NOMO-1 (cell line): ENCODE results near the gene NR0B2.
A peak's percentile ranks its signal among the peaks of the same experiment; 100 is the strongest.
"Not testable (repeated sequence)": the region's sequence is repeated elsewhere in the genome, so short reads cannot be mapped to it uniquely, and the experiment has no call there.

Source experiments
- DNase-seq, 2 experiments: peaks; one replicate each; lab custom pipeline; 2025; ENCODE audit not compliant: unreplicated experiment in 2 of 2; lab: John Stamatoyannopoulos, UW

NR0B2 gene

DNA sequence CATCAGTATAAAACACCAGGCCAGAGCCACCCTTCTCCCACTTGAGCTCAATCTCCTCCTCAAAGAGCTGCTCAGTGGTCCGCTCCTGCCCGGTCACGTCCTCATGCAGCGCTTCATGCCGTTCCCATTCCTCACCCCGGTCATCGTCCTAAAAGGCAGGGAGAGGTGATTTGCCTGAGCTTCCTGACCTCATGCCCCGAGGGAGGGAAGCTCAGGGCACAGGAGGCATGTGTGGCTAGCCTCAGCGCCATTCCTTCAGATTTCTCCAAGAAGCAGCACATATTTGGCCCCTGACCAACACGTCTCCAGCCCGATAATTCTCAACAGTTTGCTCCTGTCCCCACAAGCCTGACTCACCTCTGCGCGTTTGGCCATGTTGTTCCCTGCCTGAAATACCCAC is 19.5 kb downstream of the NR0B2 start:
- no peak for DNase-seq

DNA sequence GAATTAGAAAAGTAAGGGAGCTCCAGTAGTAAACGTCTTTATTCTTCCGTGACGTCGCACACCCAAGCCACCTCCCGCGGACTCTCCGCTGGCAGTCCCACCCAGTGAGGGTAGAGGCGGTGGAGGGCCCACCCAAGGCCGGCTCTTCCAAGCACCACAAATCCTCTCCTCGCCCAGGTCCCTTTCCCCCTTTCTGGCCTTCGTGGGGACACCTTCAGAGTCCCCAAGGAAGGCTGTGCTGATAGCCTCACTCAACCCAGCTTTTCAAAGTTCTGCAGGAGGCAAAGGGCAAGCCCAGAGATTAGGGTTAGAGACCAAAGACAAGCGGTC is 23.3 kb downstream of the NR0B2 start:
- no peak for DNase-seq

DNA sequence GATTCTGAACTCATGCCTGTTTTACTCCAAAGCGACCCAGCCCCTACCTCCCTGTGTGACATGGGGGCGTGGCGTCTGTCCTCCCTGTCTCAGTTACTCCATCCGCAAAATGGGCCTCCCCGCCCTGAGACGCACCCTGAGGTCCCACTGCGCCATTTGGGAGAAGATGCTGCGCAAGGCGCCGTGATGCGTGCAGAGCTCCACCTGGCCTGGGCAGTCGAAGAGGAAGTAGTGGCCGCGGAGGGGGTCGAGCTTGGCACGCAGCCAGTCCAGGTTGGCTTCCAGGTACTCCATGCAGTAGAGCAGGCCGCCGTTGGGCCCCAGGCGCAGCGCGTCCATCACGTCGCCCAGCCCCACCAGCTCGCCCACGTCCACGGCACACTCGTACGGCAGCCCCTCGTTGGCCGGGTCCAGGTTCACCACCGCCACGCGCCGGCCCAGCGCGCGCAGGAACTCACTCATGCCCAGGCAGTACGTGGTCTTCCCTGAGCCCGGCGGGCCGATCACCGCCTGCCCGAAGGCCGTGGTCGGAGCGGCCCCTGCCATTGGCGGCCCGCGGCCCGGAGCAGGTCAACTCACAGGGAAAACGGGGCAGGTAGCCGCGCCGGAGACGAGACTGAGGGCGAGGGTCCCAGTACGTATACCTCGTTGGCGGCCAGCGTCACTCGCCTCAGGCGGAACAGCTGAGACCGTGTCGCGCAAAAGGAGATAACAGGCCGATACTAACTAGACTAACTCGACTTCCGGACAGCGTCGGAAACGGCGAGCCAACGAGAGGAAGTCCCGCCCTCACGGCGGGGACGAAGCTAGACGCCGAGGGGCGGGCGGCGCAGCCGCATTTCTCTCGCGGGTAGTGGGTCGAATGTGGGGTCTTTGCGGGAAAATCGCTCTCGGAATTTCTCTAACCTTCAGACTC is 24.0 kb downstream of the NR0B2 start, which contains the start of gene GPN2:
TSS of gene GPN2 (minus strand) at position 733 of the 916 bp plus-strand sequence. CDS start at position 546, 187 bp downstream.
- peak; percentile 75 to 85 for DNase-seq

DNA sequence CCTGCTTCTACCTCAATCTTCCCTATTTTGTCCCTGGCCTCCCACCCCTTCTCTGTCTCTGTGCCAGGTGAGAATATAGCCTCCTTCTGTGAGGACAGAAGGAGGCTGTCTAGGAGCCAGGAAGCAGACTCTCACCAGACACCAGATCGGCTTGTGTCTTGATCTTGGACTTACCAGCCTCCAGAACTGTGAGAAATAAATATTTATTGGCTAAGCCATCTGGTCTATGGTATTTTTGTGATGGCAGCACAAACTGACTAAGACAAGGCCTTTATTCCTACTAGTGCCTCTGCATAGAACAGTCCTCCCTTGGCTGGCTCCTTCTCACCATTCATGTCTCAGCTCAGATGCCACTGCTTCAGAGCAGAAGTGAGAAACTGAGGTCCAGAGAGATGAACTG is 25.5 kb downstream of the NR0B2 start:
- no peak for DNase-seq

DNA sequence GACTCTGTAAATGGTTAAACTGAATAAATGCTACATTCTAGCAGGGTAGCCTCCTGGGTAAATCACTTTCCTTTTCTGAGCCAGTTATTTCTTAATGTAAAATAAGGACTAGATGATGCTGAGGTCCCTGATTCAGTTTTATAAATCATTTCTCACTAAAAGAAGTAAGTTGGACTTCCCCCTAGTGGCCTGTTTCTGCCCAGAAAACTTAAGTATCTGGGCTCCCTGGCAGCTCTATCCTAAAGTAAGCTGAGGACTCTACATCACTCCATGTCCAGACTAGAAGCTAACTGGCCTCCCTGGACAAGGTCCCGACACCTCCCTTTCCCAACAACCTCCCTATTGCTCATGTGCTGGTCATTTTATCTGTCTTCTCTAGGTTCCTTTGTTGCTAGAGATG is 26.6 kb downstream of the NR0B2 start:
- peak in 1 of 2 experiments; percentile 9 for DNase-seq

DNA sequence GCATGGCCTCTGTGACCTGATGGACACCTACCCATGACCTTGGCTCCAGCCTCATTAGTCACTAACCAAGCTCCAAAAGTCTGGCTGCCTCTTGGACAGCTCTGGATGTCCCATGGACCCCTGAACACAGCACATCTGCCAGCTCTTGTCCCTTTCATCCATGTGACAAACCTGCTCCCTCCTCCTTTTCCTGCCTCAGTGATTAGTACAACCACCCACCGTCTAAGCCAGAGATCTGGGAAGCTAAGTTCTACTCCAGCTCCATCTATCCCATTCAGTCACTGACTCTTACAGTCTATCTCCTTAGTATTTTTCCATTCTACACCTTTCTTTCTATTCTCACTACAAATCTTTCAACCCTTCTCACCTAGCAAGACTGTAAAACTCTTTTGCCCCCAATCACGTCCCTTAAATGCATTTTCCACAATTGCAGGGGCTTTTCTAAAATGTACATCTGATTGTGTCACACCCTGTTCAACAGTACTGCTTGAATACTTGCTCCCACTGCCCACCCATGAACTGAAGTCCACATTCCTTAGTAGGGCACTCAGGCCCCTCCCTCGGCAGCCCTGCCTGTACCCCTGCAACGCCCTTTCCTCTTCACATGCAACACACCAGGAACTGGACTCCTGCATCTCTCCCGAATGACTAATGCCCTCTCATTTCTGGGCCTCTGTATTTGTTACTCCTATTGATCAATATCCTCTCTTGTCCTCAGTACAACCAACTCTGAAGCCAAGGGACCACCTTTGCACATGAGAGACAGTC is 30.9 kb downstream of the NR0B2 start:
- DNase-seq, result no peak

DNA sequence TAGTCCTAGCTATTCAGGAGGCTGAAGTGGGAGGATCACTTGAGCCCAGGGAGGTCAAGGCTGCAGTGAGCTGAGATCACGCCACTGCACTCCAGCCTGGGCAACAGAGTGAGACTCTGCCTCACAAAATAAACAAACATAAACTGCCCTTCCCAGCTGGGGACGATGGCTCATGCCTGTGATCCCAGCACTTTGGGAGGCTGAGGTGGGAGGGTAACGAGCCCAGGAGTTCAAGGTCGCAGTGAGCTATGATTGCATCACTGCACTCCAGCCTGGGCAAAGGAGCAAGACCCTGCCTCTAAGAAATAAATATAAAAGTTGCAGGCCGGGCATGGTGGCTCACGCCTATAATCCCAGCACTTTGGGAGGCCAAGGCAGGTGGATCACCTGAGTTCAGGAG is 32.2 kb downstream of the NR0B2 start:
- not testable (repeated sequence) for DNase-seq

DNA sequence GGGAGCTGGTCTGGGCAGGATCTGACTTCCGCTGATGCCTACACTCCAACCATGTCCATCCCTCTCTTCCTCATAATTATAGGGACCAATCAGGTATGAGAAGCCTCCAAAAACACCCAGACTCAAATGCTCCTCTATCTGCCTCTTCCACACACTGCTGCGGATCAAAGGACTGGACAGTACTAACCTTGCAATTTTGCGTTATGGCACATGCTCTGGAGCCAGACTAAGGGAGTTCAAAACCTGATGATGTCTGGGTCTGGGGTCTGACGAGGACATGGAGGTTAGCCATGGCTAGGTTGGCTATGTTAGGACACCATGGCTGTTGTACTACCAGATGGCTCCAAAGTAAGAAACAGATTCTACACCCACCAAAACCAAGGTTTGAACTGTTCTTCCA is 34.0 kb downstream of the NR0B2 start:
- no peak for DNase-seq

DNA sequence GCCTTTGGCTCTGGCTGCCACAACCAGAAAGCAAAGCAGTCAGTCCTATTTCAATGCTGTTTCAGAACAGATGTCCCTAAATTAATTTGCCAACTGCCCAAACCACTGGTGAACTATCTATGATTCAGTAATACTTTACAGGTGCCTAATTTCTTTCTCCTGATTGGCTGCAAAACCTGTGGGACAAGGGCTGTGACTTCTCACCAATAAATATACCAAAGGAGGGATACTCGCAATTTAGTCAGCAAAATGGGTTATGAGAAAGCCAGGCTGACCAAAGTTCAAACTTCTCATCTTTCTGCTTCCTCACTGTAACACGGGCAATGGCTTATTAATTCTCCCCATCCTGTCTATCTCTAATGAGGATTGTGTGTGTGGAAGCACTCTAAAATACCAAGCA is 36.4 kb downstream of the NR0B2 start:
- DNase-seq, result no peak

DNA sequence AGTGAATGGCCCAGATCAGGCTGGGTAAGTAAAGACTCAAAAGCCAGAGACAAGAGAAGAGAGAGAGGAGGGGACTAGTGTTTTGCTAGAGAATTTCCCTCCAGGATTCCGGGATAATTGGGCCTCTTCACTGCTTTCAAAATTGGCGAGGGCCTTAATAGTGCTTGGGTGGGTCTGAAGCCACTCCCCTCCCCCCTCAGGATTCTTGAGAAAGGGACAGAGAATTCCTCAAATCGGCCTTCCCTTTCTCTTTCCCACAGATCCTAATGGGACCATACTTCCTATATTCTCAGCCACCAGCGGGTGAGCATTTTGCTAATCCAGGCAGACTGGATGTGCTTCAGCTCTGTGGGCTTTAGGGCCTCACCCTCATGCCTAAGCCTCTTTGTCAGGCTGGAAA is 38.9 kb downstream of the NR0B2 start:
- no peak for DNase-seq

DNA sequence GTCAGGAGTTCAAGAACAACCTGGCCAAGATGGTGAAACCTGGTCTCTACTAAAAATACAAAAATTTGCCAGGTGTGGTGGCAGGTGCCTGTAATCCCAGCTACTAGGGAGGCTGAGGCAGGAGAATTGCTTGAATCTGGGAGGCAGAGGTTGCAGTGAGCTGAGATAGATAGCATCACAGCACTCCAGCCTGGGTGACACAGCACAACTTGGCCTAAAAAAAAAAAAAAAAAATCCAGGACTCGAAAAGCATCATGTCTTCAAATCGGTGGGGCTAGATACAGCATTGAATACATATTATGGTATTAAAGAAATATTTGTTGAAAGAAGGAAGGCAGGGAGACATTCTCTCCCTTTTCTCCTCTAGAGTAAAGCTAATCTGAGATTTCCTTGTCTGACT is 40.7 kb downstream of the NR0B2 start:
- not testable (repeated sequence) for DNase-seq

DNA sequence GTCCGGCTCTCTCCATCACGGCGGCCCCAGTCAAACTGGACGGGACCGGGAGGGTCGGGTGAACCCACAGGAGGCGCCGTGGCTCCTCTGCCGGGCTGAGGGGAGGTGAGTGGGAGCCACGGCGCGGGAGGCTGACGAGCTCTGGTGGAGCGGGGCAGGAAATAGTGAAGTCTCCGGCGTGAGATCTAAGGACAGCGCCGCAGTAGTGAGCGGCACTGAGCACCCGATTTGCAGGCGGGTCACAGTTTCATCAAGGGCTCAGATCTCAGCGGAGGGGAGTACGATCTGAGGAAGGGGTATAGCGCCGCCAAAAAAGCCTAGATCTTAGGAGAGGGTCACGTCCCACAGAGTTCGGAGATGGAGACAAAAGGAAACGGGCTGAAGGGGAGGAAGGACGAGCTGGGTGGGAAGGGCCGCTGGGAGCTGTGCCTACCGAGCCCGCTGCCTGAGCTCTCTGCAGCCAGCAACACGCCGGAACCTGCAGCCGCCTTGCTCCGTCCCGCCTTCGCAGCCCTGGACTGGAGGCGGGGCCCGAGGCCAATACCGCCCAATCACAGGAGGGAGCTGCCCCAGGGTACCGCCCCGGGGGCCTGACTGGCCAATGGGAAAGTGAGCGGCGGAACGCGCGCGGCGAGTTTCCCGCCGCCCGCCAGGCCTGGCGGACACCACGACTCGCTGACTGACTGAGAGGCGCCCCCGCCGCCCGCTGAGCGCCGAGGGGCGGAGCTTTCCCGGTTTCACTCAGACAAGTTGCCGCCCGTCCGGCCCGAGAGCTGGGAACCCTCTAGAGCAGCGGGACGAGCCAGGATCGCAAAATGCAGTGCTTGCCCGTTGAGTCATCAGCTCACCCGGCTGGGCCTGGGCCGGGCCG is 48.9 kb downstream of the NR0B2 start:
- DNase-seq, result peak; percentile 92 to 99

DNA sequence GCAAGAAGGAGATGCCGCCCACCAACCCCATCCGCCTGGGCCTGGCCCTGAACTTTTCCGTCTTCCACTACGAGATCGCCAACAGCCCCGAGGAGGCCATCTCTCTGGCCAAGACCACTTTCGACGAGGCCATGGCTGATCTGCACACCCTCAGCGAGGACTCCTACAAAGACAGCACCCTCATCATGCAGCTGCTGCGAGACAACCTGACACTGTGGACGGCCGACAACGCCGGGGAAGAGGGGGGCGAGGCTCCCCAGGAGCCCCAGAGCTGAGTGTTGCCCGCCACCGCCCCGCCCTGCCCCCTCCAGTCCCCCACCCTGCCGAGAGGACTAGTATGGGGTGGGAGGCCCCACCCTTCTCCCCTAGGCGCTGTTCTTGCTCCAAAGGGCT is 50.1 kb downstream of the NR0B2 start:
- no peak for DNase-seq

DNA sequence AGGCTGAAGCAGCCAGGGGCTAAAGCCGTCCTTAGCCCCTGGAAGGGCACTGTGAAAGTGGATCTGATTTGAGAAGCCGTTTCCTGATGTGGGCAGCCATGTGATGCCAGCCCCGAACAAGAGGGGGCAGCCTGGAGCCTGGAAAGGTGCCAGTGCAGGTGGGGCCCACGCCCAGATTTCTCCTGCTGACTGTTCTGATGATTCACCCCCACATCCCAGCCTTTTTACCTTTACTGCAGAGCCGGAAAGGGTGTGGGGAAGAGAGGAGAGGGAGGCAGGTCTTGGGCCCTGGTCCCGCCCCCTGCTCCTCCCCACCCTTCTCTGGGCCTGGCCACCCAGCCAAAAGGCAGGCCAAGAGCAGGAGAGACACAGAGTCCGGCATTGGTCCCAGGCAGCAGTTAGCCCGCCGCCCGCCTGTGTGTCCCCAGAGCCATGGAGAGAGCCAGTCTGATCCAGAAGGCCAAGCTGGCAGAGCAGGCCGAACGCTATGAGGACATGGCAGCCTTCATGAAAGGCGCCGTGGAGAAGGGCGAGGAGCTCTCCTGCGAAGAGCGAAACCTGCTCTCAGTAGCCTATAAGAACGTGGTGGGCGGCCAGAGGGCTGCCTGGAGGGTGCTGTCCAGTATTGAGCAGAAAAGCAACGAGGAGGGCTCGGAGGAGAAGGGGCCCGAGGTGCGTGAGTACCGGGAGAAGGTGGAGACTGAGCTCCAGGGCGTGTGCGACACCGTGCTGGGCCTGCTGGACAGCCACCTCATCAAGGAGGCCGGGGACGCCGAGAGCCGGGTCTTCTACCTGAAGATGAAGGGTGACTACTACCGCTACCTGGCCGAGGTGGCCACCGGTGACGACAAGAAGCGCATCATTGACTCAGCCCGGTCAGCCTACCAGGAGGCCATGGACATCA is 50.7 kb downstream of the NR0B2 start, which contains the start of gene SFN:
TSS of gene SFN (plus strand) at position 369 of the 904 bp plus-strand sequence. CDS start at position 433, 64 bp downstream.
- DNase-seq, result peak in 1 of 2 experiments; percentile 26

DNA sequence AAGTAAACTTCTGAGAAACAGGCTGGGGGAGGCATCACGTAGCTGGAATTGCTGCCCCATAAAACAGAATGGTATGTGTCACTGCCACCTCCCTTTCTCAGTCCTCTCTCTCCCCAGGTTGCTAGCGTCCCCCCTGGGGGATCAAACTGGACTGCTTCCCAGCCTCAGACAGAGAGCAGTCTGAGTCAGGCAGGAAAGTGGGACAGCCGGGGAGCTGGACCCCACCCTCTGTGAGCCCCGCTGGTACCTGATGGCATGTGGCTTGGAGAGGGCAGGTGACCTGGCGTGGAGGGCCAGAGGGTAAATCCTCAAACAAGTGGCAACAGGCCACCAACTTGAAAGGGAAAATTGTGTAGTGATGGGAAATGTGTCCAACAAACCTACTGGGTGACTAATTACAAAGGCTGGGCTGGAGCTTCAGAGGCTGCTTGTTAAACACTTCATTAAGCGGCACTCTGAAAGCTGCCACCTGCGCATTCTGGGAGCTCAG is 51.8 kb downstream of the NR0B2 start:
- DNase-seq, result no peak
